Parathyroid adenoma (tissue), 2 donors: ENCODE data around the gene RFTN1.

ENCODE experiments used
- H2AFZ ChIP-seq: fragments of 300-600 bp; sonication (generic); one replicate; pipeline ENCODE4 v1.7.0; 2017; ENCODE audit warnings: antibody characterized with exemption, mild to moderate bottlenecking
- H3K27ac ChIP-seq: fragments of 300-600 bp; sonication (generic); one replicate; pipeline ENCODE4 v1.7.0; 2017
- H3K27me3 ChIP-seq: fragments of 300-600 bp; sonication (generic); one replicate; pipeline ENCODE4 v1.7.0; 2017; ENCODE audit warnings: low read length; ENCODE audit not compliant: control insufficient read depth, insufficient read depth
- H3K36me3 ChIP-seq: fragments of 300-600 bp; sonication (generic); one replicate; pipeline ENCODE4 v1.7.0; 2017; ENCODE audit warnings: low read length; ENCODE audit not compliant: control insufficient read depth, insufficient read depth
- H3K4me1 ChIP-seq: fragments of 300-600 bp; sonication (generic); one replicate; pipeline ENCODE4 v1.7.0; 2017; ENCODE audit warnings: control low read depth
- H3K4me2 ChIP-seq: fragments of 300-600 bp; sonication (generic); one replicate; pipeline ENCODE4 v1.7.0; 2017; ENCODE audit warnings: low read length
- H3K4me3 ChIP-seq: fragments of 300-600 bp; sonication (generic); one replicate; pipeline ENCODE4 v1.7.0; 2017; ENCODE audit warnings: low read depth, low read length
- H3K79me2 ChIP-seq: fragments of 300-600 bp; sonication (generic); one replicate; pipeline ENCODE4 v1.7.0; 2017; ENCODE audit warnings: control low read depth
- H3K9ac ChIP-seq: fragments of 300-600 bp; sonication (generic); one replicate; pipeline ENCODE4 v1.7.0; 2017; ENCODE audit warnings: mild to moderate bottlenecking
- H3K9me3 ChIP-seq: fragments of 300-600 bp; sonication (generic); one replicate; pipeline ENCODE4 v1.7.0; 2017; ENCODE audit warnings: low read length; ENCODE audit not compliant: control insufficient read depth
- CTCF ChIP-seq: fragments of 300-600 bp; sonication (generic); IDR thresholded peaks from one replicate; pipeline ENCODE4 v1.7.0; 2017; ENCODE audit warnings: antibody characterized with exemption, mild to moderate bottlenecking
- donor health status: primary hyperparathyroidism.

The RFTN1 gene

GRCh38 chr3:16427103-16427965, 86.2 kb downstream of the RFTN1 start:
- Histone ChIP-seq H3K36me3 (no peaks in the 10 kb centered on the region), H2AFZ (no peak overlapping the region), H3K4me3 (no peak overlapping the region), H3K9me3 (no peaks in the 10 kb centered on the region), H3K4me1 (no peaks in the 10 kb centered on the region), H3K79me2 (no peaks in the 10 kb centered on the region), H3K27ac (no peak overlapping the region), H3K4me2 (no peak overlapping the region), H3K9ac (no peak overlapping the region), H3K27me3 (no peaks in the 10 kb centered on the region)
- TF ChIP-seq CTCF = no peak

GRCh38 chr3:16426665-16427064, 86.8 kb downstream of the RFTN1 start:
- H3K9ac ChIP-seq = no peak overlapping the region
- no peaks in the 10 kb centered on the region for H3K9me3 ChIP-seq
- no peaks in the 10 kb centered on the region for H3K79me2 ChIP-seq
- no peak overlapping the region for H3K27ac ChIP-seq
- H3K27me3 ChIP-seq = no peaks in the 10 kb centered on the region
- no peaks in the 10 kb centered on the region for H3K4me1 ChIP-seq
- H3K36me3 ChIP-seq = no peaks in the 10 kb centered on the region
- no peak overlapping the region for H2AFZ ChIP-seq
- TF ChIP-seq CTCF = no peak
- no peak overlapping the region for H3K4me3 ChIP-seq
- no peak overlapping the region for H3K4me2 ChIP-seq

GRCh38 chr3:16426029-16426400, 87.5 kb downstream of the RFTN1 start:
- H2AFZ ChIP-seq = no peak overlapping the region
- no peak for TF ChIP-seq CTCF
- no peaks in the 10 kb centered on the region for H3K79me2 ChIP-seq
- H3K9me3 ChIP-seq = no peaks in the 10 kb centered on the region
- H3K4me2 ChIP-seq = no peak overlapping the region
- no peak overlapping the region for H3K27ac ChIP-seq
- H3K4me3 ChIP-seq = no peak overlapping the region
- no peaks in the 10 kb centered on the region for H3K36me3 ChIP-seq
- H3K4me1 ChIP-seq = no peaks in the 10 kb centered on the region
- H3K9ac ChIP-seq = no peak overlapping the region
- H3K27me3 ChIP-seq = no peaks in the 10 kb centered on the region

GRCh38 chr3:16425398-16426028, 88.0 kb downstream of the RFTN1 start:
- Histone ChIP-seq H3K9ac (no peak overlapping the region), H2AFZ (no peak overlapping the region), H3K4me2 (no peak overlapping the region), H3K79me2 (no peaks in the 10 kb centered on the region), H3K27me3 (no peaks in the 10 kb centered on the region), H3K4me1 (no peaks in the 10 kb centered on the region), H3K9me3 (no peaks in the 10 kb centered on the region), H3K27ac (no peak overlapping the region), H3K4me3 (no peak overlapping the region), H3K36me3 (no peaks in the 10 kb centered on the region)
- TF ChIP-seq CTCF = no peak
